GM12873 (cell line): ENCODE data around the gene ZNF12.

Experiments used
- CTCF ChIP-seq: IDR thresholded peaks from 2 replicates; pipeline ENCODE4 v1.5.1; 2012; ENCODE audit warnings: low read depth, mild to moderate bottlenecking, moderate library complexity, low read length, control low read depth; ENCODE audit not compliant: insufficient read depth; ENCODE audit errors: missing control alignments

The ZNF12 gene

GRCh38 chr7:6654842-6655610, 51.7 kb downstream of the ZNF12 start:
- no peak for TF ChIP-seq CTCF

DNA sequence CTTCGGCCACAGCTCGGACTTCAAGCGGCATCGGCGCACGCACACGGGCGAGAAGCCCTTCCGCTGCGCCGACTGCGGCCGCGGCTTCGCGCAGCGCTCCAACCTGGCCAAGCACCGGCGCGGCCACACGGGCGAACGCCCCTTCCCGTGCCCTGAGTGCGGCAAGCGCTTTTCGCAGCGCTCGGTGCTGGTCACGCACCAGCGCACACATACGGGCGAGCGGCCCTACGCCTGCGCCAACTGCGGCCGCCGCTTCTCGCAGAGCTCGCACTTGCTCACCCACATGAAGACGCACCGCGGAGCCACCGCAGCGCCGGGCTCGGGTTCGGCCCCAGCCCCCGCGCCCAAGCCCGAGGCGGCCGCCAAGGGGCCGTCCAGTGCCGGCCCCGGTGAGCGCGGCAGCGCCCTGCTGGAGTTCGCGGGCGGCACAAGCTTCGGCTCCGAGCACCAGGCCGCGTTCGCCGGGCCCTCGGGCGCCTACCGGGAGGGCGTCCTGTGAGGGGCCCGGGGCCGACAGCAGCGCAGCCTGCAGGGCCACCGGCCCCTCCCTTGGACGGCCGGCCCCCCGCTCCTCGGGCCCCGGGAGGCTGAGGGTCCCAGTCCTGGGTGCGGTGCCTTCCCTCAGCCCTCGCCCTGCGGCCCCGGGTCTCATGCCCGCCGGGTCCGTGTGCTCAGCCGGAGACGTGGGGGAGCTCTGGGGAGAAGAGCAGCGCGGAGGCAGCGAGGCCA, 52.5 kb downstream of the ZNF12 start:
- TF ChIP-seq CTCF = no peak

- TF ChIP-seq CTCF = no peak
Measured at GRCh38 chr7:6653071-6654003, 53.4 kb downstream of the ZNF12 start.

DNA sequence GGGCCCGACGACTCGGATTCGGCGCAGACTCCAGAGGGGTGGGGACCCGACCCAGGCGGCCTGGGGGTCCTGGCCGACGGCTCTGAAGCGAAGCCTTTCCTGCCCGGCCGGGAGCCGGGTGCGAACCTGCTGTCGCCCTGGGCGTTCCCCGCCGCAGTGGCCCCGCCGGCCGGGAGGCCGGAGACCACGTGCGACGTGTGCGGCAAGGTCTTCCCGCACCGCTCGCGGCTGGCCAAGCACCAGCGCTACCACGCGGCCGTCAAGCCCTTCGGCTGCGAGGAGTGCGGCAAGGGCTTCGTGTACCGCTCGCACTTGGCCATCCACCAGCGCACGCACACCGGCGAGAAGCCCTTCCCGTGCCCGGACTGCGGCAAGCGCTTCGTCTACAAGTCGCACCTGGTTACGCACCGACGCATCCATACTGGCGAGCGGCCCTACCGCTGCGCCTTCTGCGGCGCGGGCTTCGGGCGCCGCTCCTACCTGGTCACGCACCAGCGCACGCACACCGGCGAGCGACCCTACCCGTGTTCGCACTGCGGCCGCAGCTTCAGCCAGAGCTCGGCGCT, 54.2 kb downstream of the ZNF12 start:
- TF ChIP-seq CTCF = no peak

- TF ChIP-seq CTCF = no peak
Measured at GRCh38 chr7:6651851-6652445, 54.8 kb downstream of the ZNF12 start.

GRCh38 chr7:6650521-6651011, 56.2 kb downstream of the ZNF12 start:
- no peak for TF ChIP-seq CTCF
